ENCODE results near the gene ASTN1.

Gene ASTN1

DNA sequence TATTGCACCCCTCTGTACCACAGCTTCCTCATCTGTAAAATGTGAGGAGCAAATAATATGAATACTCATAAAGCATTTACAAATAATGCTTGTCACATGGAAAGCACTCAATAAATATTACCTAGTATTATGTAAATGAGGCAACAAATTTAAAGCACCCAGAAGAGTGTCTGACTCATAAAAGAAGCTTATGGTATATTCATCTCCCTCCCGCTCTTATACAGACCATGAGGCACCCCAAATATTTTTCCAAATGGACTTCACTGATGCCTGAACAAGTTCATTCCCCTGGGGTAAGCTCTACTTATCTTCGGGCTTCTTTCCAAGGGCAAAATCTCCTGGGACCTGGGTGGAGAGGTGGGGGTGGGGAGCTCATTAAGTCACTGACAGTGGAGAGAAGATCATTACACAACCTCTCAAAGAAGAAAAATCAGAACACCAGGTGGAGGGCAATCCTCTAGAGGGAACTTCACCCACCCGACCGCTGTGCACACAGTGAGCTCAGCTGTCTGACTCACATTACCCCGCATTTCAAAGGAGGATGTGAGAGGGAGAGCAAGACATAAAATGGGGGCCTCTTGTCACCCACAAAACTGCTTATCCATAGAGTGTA, 166.2 kb downstream of the ASTN1 start:
- TF ChIP-seq, protein P1, sequence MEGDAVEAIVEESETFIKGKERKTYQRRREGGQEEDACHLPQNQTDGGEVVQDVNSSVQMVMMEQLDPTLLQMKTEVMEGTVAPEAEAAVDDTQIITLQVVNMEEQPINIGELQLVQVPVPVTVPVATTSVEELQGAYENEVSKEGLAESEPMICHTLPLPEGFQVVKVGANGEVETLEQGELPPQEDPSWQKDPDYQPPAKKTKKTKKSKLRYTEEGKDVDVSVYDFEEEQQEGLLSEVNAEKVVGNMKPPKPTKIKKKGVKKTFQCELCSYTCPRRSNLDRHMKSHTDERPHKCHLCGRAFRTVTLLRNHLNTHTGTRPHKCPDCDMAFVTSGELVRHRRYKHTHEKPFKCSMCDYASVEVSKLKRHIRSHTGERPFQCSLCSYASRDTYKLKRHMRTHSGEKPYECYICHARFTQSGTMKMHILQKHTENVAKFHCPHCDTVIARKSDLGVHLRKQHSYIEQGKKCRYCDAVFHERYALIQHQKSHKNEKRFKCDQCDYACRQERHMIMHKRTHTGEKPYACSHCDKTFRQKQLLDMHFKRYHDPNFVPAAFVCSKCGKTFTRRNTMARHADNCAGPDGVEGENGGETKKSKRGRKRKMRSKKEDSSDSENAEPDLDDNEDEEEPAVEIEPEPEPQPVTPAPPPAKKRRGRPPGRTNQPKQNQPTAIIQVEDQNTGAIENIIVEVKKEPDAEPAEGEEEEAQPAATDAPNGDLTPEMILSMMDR (IDR thresholded peaks at IDR 0.05; ENCODE audit: low read depth, low read length, missing control alignments), result no peak
- no peak overlapping the region for H3K4me3 ChIP-seq (ENCODE audit: low read depth, low read length)
- in situ Hi-C loops (cut with HindIII; ENCODE audit: low pct_ligation_motif_present, low sequenced_read_pairs), result no loop called here

GRCh38 chr1:176996456-176997090, 167.9 kb downstream of the ASTN1 start:
- Histone ChIP-seq H3K36me3 (replicated peaks) (no peaks in the 10 kb centered on the region), H3K4me3 (ENCODE audit: low read depth, low read length) (no peak overlapping the region), H3K27ac (no peak overlapping the region), H3K27me3 (replicated peaks) (no peaks in the 10 kb centered on the region)
- TF ChIP-seq, protein P1 (IDR thresholded peaks at IDR 0.05; ENCODE audit: low read depth, low read length, missing control alignments), result no peak
- in situ Hi-C loops (cut with HindIII; ENCODE audit: low pct_ligation_motif_present, low sequenced_read_pairs), result no loop called here
- DNase-seq, result no peak

More for the DNA sequence above, 166.2 kb downstream of the ASTN1 start:
- no peak for DNase-seq
- H3K36me3 ChIP-seq (replicated peaks), result no peaks in the 10 kb centered on the region
- H3K27me3 ChIP-seq (replicated peaks), result no peaks in the 10 kb centered on the region
- H3K27ac ChIP-seq, result no peak overlapping the region

GRCh38 chr1:176994931-176995596, 169.4 kb downstream of the ASTN1 start:
- in situ Hi-C loops (cut with HindIII; ENCODE audit: low pct_ligation_motif_present, low sequenced_read_pairs), result no loop called here
- no peak overlapping the region for H3K27ac ChIP-seq
- no peaks in the 10 kb centered on the region for H3K27me3 ChIP-seq (replicated peaks)
- no peaks in the 10 kb centered on the region for H3K36me3 ChIP-seq (replicated peaks)
- TF ChIP-seq, protein P1 (IDR thresholded peaks at IDR 0.05; ENCODE audit: low read depth, low read length, missing control alignments), result no peak
- no peak overlapping the region for H3K4me3 ChIP-seq (ENCODE audit: low read depth, low read length)
- DNase-seq, result no peak

GRCh38 chr1:176993587-176993986, 170.9 kb downstream of the ASTN1 start:
- TF ChIP-seq, protein P1 (IDR thresholded peaks at IDR 0.05; ENCODE audit: low read depth, low read length, missing control alignments), result no peak
- no peaks in the 10 kb centered on the region for H3K27me3 ChIP-seq (replicated peaks)
- H3K4me3 ChIP-seq (ENCODE audit: low read depth, low read length), result no peak overlapping the region
- H3K27ac ChIP-seq, result no peak overlapping the region
- in situ Hi-C loops (cut with HindIII; ENCODE audit: low pct_ligation_motif_present, low sequenced_read_pairs), result no loop called here
- DNase-seq, result no peak
- no peaks in the 10 kb centered on the region for H3K36me3 ChIP-seq (replicated peaks)

DNA sequence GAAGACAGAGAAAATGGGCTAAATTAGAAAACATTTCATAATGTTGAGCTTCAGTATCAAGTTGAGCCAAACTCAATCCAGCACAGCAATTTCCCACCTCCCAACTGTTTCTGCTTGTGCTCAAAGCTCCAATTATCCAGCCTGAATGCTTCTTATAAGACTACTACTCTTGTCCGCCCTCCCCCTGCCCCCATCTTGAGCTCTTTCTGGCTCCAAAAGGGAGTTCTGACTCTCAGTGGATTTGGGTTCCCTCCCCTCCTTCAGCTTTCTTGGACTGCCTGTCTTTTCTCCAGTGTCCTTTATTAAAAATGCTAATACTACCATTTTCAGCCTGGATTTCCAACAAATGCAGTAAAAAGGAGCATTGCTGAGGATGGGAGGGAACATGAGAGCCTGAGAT, 174.8 kb downstream of the ASTN1 start:
- H3K36me3 ChIP-seq (replicated peaks), result no peaks in the 10 kb centered on the region
- H3K4me3 ChIP-seq (ENCODE audit: low read depth, low read length), result no peak overlapping the region
- DNase-seq, result no peak
- in situ Hi-C loops (cut with HindIII; ENCODE audit: low pct_ligation_motif_present, low sequenced_read_pairs), result no loop called here
- no peaks in the 10 kb centered on the region for H3K27me3 ChIP-seq (replicated peaks)
- H3K27ac ChIP-seq, result no peak overlapping the region
- TF ChIP-seq, protein P1 (IDR thresholded peaks at IDR 0.05; ENCODE audit: low read depth, low read length, missing control alignments), result no peak

Data from brain microvascular endothelial cell (primary cell).